GM10248 (cell line): Measurements from ENCODE around the gene PEPD.

ENCODE experiments used
- CTCF ChIA-PET: fragments of 300-600 bp; sonication (Branson Sonifier 250); formaldehyde crosslinking; extraction: SDS; loops from one replicate; lab custom pipeline; 2021; ENCODE audit warnings: antibody characterized with exemption; lab: Yijun Ruan, JAX
- POLR2A ChIA-PET: fragments of 350-650 bp; sonication (Branson Sonifier 250); formaldehyde crosslinking; extraction: SDS; loops from one replicate; lab custom pipeline; 2020; ENCODE audit warnings: antibody characterized with exemption; lab: Yijun Ruan, JAX
- DNase-seq: peaks from one replicate; pipeline ENCODE4 v3.0.0; 2012; ENCODE audit errors: extremely low spot score
- TF ChIP-seq, protein P1 (sequence below): IDR thresholded peaks from 2 replicates; pipeline ENCODE4 v1.5.1; 2012; ENCODE audit warnings: mild to moderate bottlenecking, low read depth; ENCODE audit errors: extremely low read depth, missing control alignments, control extremely low read depth

PEPD gene

GRCh38 chr19:33409906-33410685 lies 111.5 kb downstream of the PEPD start:
- TF ChIP-seq, protein P1, sequence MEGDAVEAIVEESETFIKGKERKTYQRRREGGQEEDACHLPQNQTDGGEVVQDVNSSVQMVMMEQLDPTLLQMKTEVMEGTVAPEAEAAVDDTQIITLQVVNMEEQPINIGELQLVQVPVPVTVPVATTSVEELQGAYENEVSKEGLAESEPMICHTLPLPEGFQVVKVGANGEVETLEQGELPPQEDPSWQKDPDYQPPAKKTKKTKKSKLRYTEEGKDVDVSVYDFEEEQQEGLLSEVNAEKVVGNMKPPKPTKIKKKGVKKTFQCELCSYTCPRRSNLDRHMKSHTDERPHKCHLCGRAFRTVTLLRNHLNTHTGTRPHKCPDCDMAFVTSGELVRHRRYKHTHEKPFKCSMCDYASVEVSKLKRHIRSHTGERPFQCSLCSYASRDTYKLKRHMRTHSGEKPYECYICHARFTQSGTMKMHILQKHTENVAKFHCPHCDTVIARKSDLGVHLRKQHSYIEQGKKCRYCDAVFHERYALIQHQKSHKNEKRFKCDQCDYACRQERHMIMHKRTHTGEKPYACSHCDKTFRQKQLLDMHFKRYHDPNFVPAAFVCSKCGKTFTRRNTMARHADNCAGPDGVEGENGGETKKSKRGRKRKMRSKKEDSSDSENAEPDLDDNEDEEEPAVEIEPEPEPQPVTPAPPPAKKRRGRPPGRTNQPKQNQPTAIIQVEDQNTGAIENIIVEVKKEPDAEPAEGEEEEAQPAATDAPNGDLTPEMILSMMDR: no peak
- POLR2A ChIA-PET: no interaction called here
- no peak for DNase-seq
- CTCF ChIA-PET: interaction anchor here (1.1 to 4.1 kb wide), 7 partner anchors 20 to 175 kb away, joined by 3 to 31 read pairs (median 6); no protein-coding TSS in a partner anchor

DNA sequence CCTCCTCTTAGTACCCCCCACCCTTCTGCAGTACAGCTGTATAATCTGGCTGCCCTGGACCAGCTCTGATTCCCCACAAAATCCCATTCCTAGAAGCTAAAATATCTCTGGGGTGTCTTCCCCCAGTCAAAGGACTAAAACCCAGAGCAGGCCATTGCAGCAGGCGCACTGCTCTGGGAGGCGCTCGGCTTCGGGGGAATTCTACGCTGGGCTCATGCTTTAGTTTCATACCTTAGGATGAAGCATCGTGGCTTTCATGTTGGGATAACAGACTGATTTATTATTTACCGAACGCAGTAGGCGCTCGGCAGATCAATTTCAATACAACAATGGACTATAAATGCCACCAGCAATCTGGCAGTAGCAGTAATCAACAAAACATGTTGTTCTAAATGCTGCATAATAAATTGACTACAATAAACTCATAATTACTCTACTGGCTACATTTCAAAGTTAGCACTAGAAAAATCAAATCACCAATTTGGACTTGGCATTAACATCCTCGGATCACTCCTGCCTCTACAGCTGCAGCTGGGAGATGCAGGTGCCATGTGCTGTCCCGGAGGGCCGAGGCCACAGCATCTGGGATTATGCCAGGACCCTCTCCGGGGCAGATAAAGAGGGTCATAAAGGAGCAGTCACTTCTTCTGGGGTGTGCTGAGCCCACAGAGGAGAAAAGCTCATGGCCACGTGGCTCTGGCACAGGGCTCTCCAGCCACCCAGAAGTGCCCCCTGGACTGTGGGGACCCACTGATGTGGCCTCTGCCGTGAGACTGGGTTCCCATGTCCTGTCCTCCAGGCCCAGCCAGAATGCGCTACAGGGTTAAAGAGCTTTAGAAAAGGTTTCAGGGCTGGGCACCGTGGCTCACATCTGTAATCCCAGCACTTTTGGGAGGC lies 112.8 kb downstream of the PEPD start:
- TF ChIP-seq, protein P1: no peak
- ChIA-PET POLR2A (no interaction called here), CTCF (interaction anchor here (0.7 to 4.1 kb wide), 9 partner anchors 10 to 433 kb away, joined by 3 to 31 read pairs (median 6); no protein-coding TSS in a partner anchor)
- DNase-seq: no peak

- CTCF ChIA-PET: interaction anchor here (0.7 to 4.1 kb wide), 8 partner anchors 9 to 432 kb away, joined by 3 to 31 read pairs (median 6); no protein-coding TSS in a partner anchor
- TF ChIP-seq, protein P1: no peak
- POLR2A ChIA-PET: no interaction called here
- no peak for DNase-seq
Observed at GRCh38 chr19:33408116-33408515, 113.5 kb downstream of the PEPD start.

DNA sequence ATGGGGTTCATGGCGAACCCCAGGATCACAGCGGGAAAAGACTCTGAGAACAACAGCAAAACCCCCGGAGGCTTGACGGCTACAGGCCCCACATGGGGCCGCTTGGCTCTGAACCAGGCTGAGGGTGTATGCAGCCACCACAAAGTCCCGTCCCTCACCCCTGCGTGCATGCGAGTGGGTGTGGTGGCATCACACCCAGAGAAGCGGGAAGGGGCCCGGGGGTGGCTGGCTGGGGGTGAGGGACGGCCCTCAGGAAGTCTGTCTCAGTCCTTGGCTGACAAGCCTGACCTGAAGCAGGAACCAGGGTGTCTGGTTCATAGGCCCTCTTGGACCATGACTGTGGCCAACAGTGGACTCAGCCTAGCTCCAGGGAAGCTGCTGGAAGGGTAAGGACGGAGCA lies 113.9 kb downstream of the PEPD start:
- TF ChIP-seq, protein P1: no peak
- DNase-seq: no peak
- POLR2A ChIA-PET: no interaction called here
- CTCF ChIA-PET: interaction anchor here (0.7 to 4.1 kb wide), 7 partner anchors 9 to 176 kb away, joined by 3 to 31 read pairs (median 6); no protein-coding TSS in a partner anchor

- CTCF ChIA-PET: interaction anchor here (0.6 to 4.8 kb wide), 23 partner anchors 9 to 282 kb away, joined by 3 to 93 read pairs (median 6); partner anchors contain the start of genes CEBPA and CEBPG
- POLR2A ChIA-PET: no interaction called here
- TF ChIP-seq, protein P1: no peak
- DNase-seq: no peak
Observed at GRCh38 chr19:33407140-33407551, 114.4 kb downstream of the PEPD start.
